ENCODE results near the gene F2RL3.

- TF ChIP-seq CTCF (IDR thresholded peaks at IDR 0.05) (no peak), POLR2AphosphoS5 (IDR thresholded peaks at IDR 0.05; ENCODE audit: low read depth, low read length) (no peak), REST (IDR thresholded peaks at IDR 0.05; ENCODE audit: insufficient read depth in 1 of 2, low read depth in 2 of 2, low read length in 1 of 2) (no peak), SIN3A (IDR thresholded peaks at IDR 0.05; ENCODE audit: borderline replicate concordance, insufficient read depth, low read depth, low read length) (no peak), TCF7L2 (IDR thresholded peaks at IDR 0.05; ENCODE audit: low read depth, low read length) (no peak)
Measured at GRCh38 chr19:16917401-16917800, 28.6 kb downstream of the F2RL3 start.
